DMS53 treated with DMSO at 0.1 percent for 48 hours (cell line): ENCODE measurements around the gene ZMIZ2.
"Not testable (repeated sequence)": the region's sequence is repeated elsewhere in the genome, so short reads cannot be mapped to it uniquely, and the experiment has no call there.

Experiments
- DNase-seq: peaks from one replicate; lab custom pipeline; 2025; ENCODE audit not compliant: unreplicated experiment; lab: John Stamatoyannopoulos, UW

The ZMIZ2 gene

DNA sequence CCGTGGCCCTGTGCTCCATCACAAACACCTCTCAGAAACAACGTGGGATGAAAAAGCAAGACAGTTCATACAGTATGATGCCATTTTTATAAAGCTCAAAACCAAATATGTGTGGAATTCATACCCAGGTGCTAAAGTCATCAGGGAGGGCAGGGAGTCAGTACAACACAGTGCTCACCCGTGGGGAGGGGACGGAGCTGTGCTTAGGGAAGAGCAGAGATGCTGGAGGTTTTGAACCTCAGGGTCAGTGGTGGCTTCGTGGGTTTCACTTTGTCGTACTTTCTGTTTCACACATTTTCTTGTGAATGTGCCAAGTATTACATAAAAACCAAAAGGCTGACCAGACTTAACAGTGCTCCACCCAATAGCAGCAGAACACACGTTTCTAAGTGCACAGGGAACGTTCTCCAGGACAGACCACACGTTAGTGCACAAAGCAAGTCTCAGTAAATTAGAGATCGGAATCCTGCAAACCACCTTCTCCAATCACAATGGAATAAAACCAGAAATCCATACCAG, 21.2 kb downstream of the ZMIZ2 start:
- DNase-seq = no peak

DNA sequence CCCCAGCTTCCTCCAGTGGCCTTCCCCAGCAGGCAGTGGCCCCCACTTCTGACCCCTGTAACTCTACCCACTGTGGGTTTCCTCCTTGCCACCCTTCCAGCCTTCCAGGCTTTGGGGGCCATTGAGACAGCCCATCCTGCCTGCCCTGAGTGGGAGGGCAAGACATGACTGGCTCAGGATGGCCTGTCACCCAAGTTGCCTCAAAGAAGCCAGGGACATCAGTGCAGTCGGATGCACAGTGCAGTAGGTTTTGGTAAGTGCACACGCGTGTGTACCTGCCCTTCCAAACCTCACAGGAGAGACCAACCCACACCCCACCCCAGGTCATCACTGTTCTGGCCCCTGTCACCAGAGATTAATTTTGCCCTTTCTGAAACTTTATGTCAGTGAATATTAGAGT, 22.7 kb downstream of the ZMIZ2 start:
- DNase-seq = no peak

DNA sequence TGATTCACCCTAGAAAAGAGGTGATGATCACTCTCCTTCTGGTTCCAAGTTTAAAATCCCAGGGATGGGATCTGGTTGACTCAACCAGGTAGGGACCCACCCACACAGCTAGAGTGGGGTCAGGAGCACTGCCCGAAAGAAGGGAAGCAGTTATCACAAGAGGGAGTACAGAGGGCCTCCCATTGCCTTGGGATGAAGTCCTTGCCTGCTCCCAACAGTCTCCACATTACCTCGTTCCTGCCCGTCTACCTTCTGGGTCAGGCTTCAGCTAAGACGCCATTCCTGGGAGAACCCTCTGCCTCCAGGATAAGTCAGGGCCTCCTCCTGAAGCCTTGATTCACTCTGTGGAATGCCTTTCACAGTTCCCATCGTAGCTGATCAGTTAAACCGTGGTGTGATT, 23.8 kb downstream of the ZMIZ2 start:
- DNase-seq = no peak

DNA sequence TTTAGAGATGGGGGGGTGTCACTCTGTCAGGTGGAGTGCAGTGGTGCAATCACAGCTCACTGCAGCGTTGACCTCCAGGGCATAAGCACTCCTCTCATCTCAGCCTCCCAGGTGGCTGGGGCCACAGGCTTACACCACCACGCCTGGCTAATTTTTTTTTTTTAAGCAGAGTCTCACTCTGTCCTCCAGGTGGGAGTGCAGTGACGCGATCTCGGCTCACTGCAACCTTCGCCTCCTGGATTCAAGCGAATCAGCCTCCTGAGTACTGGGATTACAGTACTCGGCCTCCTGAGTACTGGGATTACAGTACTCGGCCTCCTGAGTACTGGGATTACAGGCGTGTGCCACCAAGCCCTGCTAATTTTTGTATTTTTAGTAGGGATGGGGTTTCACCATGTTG, 24.2 kb downstream of the ZMIZ2 start:
- DNase-seq = no peak

DNA sequence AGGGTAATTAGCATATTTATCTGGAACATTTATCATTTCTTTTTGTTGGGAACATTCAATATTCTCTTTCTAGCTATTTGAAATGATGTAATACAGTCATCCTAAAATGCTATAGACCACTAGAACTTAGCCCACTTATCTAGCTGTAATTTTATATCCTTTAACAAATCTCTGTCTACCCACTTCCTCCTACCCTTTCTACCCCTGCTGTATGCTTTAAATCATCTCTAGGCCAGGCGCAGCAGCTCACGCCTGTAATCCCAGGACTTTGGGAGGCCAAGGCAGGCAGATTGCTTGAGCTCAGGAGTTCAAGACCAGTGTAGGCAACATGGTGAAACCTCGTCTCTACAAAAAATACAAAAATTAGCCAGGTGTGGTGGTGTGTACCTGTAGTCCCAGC, 25.8 kb downstream of the ZMIZ2 start:
- DNase-seq = not testable (repeated sequence)

DNA sequence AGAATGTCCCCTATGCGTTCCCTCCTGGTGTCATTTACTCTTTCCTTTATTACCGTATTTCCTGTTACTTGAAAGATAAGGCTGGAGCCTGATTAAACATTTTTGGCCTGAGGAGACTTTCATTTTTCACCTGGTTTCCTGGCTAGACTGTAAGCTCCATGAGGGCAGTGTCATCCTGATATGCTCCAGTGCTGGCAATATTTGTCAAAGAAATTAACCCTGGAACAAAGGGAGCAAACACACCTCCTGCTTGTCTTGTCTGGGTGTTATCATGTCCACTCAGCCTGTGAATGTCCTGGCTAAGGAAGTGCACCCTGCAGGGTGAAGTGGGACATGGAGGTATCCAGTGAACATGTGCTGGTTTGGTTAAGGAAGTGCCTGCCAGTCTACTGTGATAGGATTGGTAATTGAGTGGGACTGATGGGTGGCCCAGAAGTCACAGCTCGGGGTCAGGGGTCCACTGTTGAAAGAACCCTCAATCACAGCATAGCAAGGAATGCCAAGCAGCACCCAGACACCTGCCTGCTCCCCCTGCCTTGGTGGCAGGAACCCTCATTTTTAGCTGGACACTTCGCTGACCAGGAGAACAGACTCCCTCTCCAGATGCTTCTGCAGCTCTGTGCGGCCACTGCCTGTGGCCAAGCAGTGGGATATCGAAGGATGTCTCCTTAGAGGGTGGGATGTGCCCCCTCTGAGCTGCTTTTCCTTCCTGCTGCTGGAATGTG, 26.9 kb downstream of the ZMIZ2 start:
- DNase-seq = no peak

DNA sequence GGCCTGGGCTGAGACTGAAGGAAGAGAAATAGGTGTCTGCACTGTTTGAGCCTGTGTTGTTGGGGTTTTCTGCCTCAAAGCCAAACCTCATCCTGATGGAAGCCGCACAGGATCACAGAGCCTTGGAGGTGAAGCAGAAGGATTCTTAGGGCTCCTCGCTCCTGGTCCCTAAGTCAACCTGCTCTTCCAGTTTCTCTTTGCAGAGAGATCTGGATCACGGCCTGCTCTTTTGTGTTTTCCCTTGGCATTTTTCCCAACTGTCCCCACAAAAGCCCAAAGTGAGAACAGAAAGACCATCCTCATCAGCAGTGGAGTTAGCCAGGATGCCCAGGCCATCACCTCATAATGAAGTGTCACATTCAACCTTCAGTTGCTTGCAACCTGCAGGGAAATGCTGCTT, 27.6 kb downstream of the ZMIZ2 start:
- no peak for DNase-seq

DNA sequence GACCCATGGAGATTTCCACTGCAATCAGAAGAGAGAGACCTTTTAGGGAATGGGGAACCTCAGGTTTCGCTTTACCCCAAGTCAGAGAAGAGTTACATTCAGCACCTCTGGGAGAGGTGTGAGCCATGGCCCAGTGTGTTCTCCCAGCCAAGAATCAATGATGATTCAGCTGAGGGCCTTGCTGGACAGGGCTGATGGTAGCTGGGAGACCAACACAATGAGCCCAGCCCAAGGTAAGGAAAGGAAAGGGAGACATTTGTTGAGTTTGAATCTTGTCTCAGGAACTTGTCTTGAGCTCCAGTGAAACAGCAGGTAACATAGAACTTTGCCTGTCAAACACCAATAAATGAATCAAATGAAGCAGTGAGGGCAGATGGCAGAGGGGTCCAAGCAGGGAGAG, 33.8 kb downstream of the ZMIZ2 start:
- no peak for DNase-seq

DNA sequence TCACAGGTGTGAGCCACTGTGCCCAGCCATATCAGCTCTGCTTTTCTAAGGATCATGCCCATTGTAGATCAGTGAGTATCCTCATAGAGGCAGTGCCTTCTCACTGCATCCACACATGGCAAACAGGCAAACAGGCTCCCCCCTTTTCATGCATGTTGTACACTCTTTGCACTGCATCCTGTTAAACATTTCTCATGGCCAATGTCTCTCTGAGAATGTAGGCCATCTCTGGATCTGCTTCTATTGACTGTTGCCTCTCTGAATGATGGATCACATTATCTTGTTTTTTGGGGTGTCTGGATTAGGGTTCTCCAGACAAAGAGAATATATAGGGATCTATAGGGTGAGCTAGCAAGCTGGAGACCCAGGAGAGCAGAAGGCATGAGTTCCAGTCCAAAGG, 34.8 kb downstream of the ZMIZ2 start:
- no peak for DNase-seq

DNA sequence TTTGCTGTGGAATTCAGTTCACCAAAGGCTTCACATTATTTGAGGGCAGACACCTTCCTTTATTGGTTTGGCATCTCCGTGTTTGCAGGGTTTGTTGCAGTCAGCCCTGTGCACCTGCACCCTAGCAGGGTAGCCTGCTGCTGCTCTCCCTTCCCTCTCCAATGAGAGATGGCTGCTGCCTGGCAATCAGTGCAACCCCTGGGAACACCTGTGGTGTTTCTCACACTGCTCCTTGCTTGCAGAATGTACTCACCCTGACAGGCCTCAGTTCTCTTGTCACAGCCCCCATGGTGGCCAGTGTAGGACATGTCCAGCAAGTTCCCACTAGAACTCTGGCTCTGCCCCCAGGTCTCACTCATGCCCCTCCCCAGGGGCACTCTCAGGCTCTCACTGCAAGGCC, 35.7 kb downstream of the ZMIZ2 start:
- no peak for DNase-seq

DNA sequence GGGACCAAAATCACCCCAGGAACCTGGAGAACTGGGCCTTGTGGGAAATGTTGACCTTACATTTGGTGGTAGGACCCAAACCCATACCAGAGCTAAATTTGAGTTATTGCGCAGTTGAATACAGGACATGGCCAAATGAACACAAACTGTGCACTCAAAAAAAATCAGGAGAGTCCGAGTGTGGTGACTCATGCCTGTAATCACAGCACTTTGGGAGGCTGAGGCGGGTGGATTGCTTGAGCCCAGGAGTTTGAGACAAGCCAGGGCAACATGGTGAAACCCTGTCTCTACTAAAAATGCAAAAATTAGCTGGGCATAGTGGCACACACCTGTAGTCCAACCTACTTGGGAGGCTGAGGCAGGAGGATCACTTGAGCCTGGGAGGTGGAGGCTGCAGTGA, 36.6 kb downstream of the ZMIZ2 start:
- DNase-seq = not testable (repeated sequence)

DNA sequence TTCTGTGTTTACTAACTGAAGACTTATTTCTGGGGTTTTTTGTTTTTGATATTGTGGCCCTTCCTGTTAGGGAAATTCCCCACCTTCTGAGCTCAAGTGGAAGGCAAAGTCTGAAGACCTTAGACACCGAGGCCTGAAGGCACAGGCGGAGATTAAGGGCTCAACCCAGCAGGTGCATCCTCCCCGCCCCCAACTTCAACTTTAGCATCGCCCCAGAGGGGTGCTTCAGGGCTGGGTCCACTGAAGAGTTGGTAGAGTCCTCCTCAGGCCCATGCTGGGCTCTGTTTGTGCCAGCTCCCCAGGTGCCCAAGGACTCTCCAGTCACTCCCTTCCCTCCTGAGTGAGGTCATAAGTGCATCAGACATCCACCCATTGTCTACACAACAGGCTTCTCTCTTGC, 38.4 kb downstream of the ZMIZ2 start:
- DNase-seq = no peak

DNA sequence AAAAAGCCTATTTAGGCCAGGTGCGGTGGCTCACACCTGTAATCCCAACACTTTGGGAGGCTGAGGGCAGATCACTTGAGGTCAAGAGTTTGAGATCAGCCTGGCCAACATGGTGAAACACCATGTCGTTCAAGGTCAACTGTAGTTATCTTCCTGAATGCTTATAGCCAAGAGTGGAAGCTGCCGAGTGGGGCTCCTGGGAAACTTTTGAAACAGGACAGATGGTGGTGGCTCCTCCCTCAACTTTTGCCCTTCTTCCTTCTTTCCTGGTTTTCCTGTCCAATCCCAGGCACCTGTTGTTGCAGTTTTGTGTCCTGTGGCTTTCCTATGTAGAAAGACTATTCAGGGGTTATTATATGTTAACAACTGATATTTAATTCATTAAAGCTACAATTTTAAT, 39.1 kb downstream of the ZMIZ2 start:
- DNase-seq = no peak

DNA sequence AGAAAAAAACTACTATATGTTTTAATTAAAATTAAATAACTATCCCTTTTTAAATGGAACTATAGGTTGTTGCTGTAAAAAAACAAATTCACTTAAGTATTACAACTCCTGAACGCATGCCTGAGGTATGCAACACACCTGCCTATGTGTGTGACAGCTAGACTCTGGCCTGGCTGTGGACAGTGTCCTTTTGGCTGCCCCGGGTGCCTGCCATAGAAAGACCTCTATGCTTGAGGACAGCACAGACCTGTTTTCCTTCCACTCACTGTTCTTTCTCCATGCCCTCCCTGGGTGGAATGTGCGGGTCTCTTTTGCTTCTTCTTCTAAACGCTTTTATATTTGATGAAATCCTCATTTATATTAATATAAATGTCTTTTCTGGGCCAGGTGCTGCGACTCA, 41.3 kb downstream of the ZMIZ2 start:
- DNase-seq = no peak

DNA sequence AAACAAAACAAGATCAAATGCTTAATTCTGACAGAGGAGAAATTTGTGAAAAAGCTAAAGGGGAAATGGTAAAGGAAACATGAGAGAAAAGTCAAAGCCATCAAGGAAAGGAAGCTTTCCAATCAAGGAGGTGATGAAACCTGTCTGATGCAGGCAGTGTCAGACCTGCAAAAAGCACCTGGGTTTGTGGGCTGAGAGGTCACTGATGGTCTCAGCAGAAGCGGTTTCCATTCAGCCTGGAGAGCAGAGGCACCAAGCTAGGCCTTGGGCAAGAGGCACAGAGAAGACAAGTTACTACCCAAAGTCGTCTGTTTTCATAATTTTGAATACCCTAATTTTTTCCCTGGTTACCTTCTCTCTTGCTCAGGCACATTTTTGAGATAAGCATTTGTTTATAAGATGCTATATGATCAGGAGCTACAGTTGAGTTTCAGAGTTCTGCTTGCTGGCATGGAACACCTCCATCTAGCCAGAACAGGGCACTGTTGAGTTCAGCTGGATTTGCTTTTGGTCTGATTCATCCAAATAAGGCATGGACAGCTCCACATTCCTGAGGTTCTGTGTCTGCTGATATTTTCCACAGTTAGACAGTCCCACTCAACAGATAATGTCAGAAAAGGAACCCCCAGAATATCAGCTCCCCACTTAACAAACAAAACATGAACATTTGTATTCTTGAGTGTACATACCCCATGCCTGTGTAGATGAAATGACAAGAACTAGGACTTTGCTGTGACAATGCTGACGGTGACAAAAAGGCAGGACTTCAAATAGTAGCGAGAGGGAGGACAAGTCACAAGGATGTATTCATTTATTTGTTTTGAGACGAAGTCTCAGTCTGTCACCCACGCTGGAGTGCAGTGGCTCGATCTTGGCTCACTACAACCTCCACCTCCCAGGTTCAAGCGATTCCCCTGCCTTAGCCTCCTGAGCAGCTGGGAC, 42.9 kb downstream of the ZMIZ2 start:
- DNase-seq = no peak

DNA sequence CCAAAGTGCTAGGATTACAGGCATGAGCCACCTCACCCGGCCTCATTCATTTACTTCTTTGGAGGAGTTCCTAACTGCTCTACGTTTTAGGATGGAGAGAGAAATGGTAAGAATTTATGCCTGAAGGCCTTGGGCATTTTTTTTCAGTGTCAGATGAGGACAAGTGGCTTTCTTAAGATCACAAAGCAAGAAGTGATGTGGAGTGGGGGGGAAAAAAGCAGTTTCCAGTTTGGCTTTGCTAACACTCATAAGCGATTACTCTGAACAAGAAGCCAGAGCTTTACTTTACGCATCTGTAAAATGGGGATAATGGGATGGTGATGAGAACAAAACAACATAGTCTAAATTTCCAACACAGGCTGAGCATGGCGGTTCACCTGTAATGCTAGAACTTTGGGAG, 45.3 kb downstream of the ZMIZ2 start:
- no peak for DNase-seq

DNA sequence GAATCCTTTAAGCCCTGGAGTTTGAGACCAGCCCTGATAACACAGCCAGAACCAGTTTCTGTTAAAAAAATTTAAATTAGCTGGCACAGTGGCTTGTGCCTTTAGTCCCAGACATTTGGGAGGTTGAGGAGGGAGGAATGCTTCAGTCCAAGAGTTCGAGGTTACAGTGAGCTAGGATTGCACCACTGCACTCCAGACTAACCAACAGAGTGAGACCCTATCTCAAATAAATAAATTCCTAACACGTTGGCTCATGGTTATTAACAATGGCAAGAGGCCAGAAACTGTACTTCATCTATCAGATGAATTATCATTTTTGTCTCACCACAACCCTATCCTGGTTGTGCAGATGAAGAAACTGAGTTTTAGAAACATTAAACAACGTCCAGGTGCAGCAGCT, 45.7 kb downstream of the ZMIZ2 start:
- DNase-seq = no peak

DNA sequence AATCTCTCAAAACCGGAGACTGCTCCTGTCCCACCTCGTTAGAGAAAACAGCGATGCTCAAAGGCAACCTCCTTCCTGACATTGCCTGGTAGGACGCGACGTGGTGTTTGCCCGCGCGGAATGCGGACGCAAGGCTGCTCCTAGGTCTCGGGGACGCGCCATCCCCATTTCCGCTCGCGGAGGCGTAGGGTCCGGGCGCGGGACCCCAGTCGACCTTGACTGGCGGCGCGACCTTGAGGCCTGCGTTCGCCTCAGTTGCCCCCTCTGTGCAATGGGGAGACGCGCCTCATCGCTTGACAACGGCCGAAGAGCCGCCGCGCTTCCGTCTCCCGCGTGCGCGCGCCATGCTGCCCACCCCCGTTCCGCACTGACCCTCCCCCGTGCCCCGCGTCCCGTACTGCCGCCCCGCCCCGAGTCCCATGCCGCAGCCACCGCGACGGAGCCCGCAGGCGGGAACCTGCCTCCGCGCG, 47.4 kb downstream of the ZMIZ2 start:
- DNase-seq = peak; percentile 52

DNA sequence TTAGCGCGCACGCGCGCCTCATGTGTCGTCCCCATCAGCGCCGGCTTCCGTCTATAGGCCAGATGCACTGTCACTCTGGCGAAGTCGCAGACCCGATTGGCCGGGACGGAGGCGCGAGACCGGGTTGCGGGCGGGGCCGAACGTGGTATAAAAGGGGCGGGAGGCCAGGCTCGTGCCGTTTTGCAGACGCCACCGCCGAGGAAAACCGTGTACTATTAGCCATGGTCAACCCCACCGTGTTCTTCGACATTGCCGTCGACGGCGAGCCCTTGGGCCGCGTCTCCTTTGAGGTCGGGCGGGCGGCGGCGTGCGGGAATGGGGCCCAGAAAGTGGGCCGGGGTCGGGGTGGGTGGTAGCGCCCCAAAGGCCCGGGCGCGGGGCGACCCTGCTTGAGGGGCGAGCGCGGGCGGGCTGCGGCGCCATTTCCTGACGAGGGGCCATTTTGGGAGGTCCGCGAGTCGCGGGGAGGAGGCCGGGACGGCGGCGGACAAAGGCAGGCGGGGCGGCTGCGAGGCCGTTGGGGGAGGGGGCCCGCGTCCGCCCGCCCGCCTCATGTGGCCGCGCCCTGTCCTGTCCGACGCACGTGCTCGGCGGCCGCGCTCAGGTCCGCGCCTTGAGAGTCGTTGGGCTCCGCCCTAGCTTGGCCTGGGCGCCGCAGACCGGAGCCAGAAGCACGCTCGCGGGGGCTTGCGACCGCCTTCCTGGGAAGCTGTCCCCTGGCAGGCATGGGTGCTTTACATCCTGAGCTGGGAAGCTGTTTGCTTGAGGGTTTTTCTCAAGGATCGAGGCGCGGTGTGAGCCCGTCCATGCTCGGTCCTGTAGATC, 48.1 kb downstream of the ZMIZ2 start, which contains the start of gene PPIA:
Gene PPIA, plus strand, starts transcription at position 178 of the 825 bp plus-strand sequence. Its CDS starts 44 bp downstream, at position 222.
- peak; percentile 91 for DNase-seq

DNA sequence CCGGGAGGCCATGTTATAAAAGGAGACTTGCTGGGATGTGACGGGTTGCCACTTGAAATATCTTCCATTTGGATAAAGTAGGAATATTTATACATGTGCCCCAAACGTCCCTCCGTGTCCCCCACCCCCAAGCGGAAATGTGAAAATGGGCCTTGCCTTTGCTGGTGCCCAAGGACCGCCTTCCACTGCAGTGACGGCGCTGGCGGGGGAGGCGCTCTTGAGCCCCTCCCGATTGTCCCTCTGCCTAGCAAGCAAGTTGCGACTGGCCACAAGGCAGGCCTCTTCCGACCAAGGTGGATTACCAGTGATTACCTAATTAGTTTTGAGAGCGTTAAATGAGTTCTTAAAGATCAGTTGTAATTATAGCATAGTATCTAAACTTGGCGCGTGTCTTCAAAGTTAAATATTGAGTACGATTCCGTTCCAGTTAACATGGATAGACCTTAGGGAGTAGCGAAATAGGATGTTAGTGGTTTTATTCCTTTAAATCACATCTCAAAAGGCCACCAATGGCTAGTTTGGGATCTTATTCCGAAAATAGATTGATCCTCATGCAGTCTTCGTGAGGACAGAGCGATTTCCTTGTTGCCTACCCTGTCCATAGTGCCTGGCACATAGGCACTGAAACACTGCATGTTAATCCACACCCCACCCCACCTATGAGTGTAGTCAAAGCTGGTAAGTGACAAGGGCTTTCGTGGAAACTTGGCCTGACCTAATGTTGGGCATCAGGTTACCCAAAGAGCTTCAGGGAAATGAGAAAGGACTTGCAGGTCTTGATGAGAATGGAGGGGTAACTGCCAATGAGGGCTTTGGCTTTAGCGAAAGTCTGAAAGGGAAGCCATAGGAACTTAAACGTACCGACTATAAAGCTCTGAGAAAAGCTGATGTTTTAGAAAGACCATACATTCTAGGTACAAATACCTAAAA, 48.9 kb downstream of the ZMIZ2 start:
- DNase-seq = peak; percentile 72
